ENCODE measurements around the gene ITPR2.

Gene ITPR2

GRCh38 chr12:26668847-26669246, 164.1 kb downstream of the ITPR2 start:
- DNase-seq (ENCODE audit: low spot score): no peak
- Histone ChIP-seq H3K4me3 (no peak overlapping the region), H3K27ac (no peak overlapping the region)
- TF ChIP-seq CTCF (IDR thresholded peaks at IDR 0.05): no peak

- no peak overlapping the region for H3K4me3 ChIP-seq
- no peak for DNase-seq (ENCODE audit: low spot score)
- no peak overlapping the region for H3K27ac ChIP-seq
- no peak for TF ChIP-seq CTCF (IDR thresholded peaks at IDR 0.05)
These were observed 164.8 kb downstream of the ITPR2 start for GRCh38 chr12:26668230-26668629.

GRCh38 chr12:26666286-26666685, 166.7 kb downstream of the ITPR2 start:
- Histone ChIP-seq H3K27ac (no peak overlapping the region), H3K4me3 (no peak overlapping the region)
- DNase-seq (ENCODE audit: low spot score): no peak
- no peak for TF ChIP-seq CTCF (IDR thresholded peaks at IDR 0.05)

- DNase-seq (ENCODE audit: low spot score): no peak
- H3K27ac ChIP-seq: no peak overlapping the region
- TF ChIP-seq CTCF (IDR thresholded peaks at IDR 0.05): no peak
- no peak overlapping the region for H3K4me3 ChIP-seq
These were observed 171.6 kb downstream of the ITPR2 start for GRCh38 chr12:26661399-26661798.

GRCh38 chr12:26659930-26660329, 173.1 kb downstream of the ITPR2 start:
- no peak overlapping the region for H3K4me3 ChIP-seq
- no peak for DNase-seq (ENCODE audit: low spot score)
- no peak overlapping the region for H3K27ac ChIP-seq
- TF ChIP-seq CTCF (IDR thresholded peaks at IDR 0.05): no peak

- TF ChIP-seq CTCF (IDR thresholded peaks at IDR 0.05): no peak
- DNase-seq (ENCODE audit: low spot score): no peak
- Histone ChIP-seq H3K4me3 (no peak overlapping the region), H3K27ac (no peak overlapping the region)
These were observed 174.0 kb downstream of the ITPR2 start for GRCh38 chr12:26658991-26659390.

- no peak for TF ChIP-seq CTCF (IDR thresholded peaks at IDR 0.05)
- DNase-seq (ENCODE audit: low spot score): no peak
- Histone ChIP-seq H3K27ac (no peak overlapping the region), H3K4me3 (no peak overlapping the region)
These were observed 178.4 kb downstream of the ITPR2 start for GRCh38 chr12:26654623-26655022.

Measured in coronary artery (tissue), 2 donors.